SU-DHL-6 (cell line): ENCODE measurements around the gene ELL3.

ENCODE experiments used
- EZH2phosphoT487 ChIP-seq: fragments of 200-600 bp; sonication (generic), shearing (Covaris generic); conservative IDR thresholded peaks from 2 replicates; pipeline ENCODE4 v1.6.1; 2018; ENCODE audit warnings: mild to moderate bottlenecking, antibody characterized with exemption, low read length, moderate library complexity, mixed read lengths
- TF ChIP-seq, protein P1 (sequence below): fragments of 200-600 bp; sonication (generic); IDR thresholded peaks from one replicate; pipeline ENCODE4 v1.5.1; 2017; ENCODE audit warnings: antibody characterized with exemption, mild to moderate bottlenecking, low read length, moderate library complexity; ENCODE audit not compliant: insufficient read depth, poor library complexity, severe bottlenecking

DNA sequence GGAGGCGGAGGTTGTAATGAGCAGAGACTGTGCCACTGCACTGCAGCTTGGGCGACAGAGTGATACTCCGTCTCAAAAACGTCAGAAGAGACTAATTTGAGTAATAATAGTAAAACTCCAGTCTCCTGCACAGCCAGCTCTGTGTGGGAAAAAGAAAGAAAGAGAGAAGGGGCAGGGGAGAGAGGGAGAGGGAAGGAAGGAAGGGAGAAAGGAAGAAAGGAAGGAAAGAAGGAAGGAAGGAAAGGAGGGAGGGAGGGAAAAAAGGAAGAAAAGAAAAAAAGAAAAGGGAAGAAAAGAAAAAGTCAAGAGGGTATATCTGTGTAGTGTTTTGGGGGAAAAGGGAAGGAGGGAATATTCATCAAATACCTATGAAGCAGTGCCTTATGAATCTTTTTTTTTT is 53.6 kb downstream of the ELL3 start:
- TF ChIP-seq EZH2phosphoT487: no peak
- TF ChIP-seq, protein P1, sequence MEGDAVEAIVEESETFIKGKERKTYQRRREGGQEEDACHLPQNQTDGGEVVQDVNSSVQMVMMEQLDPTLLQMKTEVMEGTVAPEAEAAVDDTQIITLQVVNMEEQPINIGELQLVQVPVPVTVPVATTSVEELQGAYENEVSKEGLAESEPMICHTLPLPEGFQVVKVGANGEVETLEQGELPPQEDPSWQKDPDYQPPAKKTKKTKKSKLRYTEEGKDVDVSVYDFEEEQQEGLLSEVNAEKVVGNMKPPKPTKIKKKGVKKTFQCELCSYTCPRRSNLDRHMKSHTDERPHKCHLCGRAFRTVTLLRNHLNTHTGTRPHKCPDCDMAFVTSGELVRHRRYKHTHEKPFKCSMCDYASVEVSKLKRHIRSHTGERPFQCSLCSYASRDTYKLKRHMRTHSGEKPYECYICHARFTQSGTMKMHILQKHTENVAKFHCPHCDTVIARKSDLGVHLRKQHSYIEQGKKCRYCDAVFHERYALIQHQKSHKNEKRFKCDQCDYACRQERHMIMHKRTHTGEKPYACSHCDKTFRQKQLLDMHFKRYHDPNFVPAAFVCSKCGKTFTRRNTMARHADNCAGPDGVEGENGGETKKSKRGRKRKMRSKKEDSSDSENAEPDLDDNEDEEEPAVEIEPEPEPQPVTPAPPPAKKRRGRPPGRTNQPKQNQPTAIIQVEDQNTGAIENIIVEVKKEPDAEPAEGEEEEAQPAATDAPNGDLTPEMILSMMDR: no peak
